HG02938 (cell line): ENCODE data around the gene PACRG.
"Not testable (repeated sequence)": the region's sequence is repeated elsewhere in the genome, so short reads cannot be mapped to it uniquely, and the experiment has no call there.

Experiments used
- ATAC-seq: cut with Tn5 transposase; IDR thresholded peaks from one replicate; pipeline ENCODE4 v1.9.1; 2021; ENCODE audit warnings: mild to moderate bottlenecking, moderate library complexity; ENCODE audit not compliant: unreplicated experiment

PACRG gene

DNA sequence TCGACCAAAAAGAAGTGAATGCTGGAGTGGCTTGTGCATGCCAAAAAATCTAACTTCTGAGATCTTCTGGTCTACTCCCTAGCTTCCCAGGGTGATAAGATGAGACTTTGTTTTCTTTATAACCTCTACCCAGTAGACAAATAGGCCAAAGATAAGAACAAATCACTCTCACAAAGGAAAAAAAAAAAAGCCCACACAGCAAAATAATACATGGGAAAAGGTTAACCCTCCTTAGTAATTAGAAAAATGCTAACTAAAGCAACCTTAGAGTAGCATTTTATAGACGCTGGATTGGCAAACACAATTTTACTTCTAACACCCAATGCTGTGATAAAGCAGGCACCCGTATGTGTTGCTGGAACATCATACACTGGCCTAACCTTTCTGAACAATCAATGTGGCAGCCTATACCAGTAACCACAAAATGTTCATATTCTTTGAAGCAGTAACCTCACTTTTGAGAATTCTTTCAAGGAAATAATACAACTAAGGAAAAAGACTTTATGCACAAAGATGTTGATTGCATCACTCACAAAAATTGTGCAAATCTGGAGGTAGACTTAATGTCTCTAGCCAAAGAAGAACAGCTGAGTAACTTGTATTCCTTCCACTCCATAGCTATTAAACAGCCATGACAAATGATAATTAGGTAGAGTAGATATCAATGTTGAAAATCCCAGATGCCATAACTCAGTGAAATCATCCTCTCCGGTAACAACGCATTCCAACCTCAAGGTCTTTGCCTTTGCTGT is 570.5 kb downstream of the PACRG start:
- no peak for ATAC-seq

DNA sequence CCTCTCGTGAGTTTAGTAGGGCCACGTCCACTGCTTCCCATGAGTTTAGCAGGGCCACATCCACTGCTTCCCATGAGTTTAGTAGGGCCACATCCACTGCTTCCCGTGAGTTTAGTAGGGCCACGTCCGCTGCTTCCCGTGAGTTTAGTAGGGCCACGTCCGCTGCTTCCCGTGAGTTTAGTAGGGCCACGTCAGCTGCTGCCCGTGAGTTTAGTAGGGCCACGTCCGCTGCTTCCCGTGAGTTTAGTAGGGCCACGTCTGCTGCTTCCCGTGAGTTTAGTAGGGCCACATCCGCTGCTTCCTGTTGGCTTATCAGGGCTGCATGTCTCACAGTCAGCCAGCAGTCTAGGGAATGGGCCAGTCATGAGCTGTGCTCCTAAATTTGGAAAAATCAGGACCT is 573.1 kb downstream of the PACRG start:
- ATAC-seq, result no peak

DNA sequence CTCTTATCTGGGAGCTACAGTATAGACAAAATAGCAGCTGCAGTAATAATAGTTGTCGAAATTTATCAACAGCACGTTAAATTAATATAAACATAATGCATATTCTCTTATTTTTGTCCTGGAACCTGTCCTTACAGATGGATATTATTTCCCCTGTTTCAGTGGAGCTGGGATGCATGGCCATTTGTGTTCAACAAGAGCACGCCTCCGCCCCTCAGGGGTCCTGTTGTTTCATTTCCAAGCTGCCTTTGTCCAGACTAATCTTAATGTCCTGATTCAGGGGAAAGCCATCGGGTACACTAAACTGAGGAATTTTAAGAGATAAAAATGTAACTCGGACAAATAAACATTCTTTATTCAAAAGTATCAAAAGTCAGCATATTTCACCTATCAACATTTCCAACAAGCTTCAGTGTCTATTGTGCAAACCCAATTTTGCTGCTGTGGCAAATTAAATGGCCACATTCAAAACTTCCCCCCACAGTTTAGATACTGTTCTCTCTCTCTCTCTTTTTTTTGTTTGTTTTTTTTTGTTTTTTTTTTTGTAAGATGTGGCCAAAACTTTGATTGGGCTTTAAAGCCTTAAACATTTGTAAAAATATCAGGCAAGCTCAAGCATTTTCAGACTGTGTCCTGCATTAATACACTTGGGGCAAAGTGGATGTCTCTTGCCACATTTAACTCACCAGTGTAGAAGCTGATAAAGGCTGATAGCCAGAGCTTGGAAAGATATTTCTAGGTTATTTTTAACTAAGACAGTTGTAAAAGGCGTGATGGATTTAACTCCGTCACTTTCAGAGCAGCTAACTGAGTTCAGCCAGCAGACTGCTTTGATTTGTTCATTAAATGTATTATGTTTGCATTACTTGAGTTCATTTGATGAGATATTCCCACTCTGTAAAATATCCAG is 574.2 kb downstream of the PACRG start:
- no peak for ATAC-seq

DNA sequence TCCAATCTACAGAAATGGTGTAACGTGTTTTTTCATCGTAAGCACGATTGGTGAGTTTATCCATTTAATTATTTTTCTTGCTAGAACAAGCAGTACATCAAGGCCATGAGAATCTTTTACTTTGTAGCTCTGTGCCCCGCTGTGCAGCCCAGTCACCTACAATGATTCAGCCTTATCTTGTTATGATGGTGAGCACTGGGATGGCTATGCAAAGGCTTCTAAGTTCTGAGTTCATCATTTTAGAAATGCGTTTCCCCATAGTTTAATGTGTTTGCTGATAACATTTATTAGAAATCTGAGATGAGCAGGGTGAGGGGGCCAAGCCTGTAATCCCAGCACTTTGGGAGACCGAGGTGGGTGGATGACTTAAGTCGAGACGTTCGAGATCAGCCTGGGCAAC is 575.0 kb downstream of the PACRG start:
- no peak for ATAC-seq

DNA sequence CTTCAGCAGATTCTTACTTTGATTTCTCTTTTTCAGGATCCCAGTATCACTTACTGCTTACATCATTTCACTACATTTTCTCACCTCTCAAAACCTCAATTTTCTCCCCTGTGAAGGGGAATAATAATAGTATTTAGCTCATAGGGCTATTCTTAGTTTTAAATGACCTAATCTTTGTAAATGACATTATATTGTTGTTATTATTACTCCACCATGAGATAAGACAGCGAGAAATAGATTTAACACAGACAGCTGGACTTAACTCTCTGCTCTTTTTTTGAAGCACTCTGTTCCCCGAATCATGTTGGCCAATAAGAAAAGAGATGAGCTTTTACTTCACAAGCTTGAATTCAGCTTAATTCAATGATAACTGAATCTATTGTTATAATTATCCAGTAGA is 578.2 kb downstream of the PACRG start:
- no peak for ATAC-seq

DNA sequence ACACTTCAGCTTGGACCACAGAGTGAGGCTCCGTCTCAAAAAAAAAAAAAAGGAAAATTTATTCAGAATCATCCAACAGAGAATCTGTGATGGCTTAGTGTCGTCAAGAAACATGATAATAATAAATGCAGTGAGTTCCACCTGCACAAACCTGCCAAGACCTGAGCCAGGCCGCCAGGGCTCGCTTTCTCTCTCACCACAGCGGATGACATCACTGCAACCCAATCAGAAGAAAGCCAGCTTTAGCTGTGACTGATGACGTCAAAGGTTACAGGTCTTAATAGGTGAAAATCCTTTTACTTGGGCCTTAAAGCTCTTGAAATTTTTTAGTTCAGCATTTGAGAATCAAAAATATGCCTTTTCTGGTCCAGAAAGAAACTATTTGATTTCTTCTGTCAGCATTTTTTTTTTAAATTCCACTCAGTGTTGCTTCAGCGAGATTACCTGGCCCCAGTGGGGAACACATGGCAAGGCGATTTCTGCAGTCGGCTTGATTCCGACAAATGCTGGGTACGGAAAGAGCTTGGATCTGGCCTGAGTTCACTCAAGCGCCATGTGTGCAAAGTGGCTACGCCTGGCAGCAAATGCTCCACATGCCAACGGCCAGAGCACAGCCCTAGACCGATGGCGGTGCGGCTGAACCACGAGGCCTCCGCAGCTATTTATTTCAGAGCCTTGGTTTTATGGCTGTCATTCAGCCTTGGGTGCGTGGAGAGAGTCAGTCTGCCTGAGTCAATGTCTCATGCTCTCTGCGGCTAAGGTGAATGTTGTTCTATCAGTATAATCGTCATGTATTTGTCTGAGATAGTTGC is 581.1 kb downstream of the PACRG start:
- ATAC-seq, result no peak

DNA sequence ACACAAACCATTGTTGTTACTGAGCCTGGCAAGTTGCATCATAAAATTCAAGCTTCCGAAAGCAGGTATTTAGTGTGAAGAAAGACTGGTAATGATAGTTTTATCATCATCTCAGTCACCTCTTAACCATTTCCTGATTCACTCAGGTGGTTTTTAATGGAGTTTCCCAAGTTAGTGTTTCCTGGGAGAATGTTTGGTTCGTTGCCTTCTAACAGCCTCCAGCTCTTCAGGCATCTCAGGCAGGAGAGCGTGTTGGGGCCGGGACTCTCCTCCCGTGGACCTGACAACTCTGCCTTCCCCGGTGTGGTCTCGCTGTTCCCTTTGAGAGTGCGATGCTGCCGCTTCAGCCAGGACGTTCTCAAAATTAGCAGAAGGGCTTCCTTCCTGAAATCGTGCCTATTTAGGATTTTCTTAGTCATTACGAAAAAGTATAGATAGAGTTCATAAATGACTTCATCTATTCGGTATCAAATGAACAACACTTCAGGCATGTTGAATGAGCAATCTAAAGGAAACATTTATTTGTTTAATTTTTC is 581.8 kb downstream of the PACRG start:
- ATAC-seq, result no peak

DNA sequence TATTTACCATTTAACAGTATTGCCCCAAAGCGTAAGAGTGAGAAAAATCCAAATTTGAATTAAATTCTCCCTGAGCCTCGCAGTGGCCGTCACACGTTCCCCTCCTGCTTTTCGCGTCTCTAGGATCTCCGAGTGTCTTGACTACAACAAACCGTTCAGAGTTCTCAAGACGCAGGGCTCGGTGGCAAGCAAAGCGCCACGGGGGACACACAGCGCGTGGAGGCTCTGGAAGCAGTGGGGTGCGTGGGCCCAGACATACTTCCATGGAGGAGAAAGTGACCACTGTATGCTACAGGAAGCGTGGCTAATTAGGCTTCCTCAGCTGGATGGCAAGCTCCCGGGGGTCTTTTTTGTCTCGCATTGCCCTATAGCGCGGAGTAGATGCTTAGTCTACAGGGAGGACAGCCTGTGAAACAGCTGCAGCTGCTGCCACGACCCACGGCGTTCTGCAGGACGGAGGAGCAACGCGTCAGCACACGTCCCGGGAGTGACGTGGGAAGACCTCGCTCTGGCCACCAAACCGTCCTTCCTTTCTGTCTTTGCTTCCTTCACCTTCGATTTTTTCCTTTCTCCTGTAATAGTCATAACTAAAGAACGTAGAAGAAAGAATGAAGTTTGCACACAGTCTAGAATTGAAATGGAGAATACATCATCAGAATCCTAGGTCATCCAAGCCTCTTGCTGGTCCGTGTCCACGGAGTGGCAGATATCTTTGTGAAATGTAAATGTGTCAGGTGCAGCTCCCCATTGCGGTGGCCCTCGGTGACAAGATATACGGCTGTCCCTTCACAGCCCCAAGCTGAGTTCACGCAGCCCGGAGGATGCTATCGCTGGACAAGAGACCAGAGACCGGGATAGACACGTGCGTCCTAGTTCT is 582.6 kb downstream of the PACRG start:
- no peak for ATAC-seq

DNA sequence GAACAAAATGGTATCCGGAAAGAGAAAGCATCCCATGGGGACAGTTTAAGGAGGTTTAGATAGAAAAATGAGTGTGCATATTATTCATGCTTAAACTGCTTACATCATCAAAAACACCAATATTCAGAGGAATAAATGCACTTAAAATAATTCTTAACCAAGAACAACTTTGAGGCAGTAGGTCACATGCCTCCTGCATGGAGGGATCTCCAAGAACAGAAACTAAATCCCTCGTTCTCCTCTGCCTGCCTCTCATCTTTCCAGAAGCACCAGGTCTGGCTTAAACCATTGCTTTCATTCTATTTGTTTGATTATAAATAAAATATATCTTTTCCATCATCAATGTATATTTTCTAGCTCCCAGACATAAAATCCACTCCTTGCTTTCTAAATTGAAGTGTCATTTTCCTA is 583.2 kb downstream of the PACRG start:
- ATAC-seq, result no peak

DNA sequence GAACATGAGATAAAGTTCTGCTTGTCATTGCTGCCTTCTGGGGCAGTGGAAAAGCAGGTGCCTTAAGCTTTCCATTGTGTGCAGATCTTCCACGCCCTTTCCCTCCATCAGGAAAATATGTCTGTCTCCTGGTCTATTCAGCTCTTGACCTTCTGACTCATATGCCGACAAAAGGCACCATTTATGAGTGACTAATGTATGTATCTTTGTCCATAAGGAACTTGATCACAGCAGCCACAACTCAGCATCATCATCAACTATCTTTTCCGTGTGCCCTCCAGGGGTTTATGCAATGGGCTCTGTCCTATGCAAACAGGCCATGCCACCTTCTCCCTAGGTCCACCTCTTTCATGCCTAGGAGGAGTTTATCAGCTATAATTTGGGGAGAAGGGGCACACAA is 584.1 kb downstream of the PACRG start:
- no peak for ATAC-seq

DNA sequence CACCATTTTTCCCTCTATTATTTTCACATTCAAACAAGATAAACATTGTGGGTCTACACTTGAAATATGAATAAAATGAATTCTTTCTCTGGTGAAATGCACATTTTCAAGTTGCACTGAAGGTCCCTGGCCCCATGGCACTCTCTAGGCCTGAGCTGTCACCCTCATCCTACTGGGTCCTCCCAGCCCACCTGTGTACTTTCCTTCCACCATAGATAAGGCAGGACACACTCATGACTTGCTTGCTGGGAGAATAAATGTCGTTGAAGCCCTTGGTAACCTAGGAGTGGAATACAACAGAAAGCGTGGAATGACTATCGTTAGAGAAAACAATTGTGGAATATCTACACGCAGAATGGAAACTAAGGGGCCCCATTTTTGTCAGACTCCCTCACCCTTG is 585.8 kb downstream of the PACRG start:
- no peak for ATAC-seq

DNA sequence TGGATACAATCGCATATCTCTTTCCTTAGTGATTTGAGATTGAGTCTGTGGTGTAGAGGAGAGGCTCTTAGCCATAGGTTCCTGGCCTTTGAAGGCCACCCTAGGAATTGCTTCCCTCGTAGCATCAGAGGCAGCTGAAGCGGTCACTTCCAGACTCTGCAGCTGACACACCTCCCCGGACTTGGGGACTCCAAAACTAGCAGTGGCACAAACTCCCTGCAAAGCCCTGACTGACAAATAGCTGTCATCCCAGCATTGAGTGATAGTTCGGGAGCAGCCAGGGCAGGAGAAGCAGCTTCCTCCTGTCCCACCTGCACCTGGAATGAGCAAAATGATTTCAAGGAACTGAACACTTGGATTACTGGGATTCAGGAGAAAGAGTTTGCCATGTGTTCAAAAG is 586.2 kb downstream of the PACRG start:
- ATAC-seq, result no peak

DNA sequence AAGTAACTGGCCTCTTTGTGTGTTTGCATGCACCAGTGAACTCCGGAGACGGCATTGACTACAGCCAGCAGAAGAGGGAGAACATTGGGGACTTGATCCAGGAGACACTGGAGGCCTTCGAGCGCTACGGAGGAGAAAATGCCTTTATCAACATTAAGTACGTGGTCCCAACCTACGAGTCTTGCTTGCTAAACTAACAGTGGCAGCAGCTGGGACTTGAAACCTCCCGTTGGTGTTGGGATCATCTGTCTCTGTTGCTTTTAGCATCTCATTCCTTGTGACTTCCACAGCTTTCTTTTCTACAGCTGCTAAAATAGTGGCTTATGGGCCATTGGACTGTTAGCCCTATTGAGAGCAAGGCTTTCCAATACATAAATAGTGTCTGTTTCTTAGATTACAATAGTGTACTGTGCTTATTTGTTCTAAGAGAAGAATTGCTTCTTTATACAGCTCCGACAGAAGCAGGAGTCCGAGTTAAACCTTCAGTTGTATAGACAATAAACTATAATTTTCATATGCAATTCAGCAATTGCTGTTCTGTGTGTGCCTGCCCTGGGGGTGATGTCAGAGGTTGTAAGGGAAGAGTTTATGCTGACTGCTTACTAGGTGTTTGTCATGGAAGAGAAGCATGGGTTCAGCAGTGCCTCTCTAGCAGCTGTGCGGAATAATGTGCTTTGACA is 587.2 kb downstream of the PACRG start:
- ATAC-seq, result no peak

DNA sequence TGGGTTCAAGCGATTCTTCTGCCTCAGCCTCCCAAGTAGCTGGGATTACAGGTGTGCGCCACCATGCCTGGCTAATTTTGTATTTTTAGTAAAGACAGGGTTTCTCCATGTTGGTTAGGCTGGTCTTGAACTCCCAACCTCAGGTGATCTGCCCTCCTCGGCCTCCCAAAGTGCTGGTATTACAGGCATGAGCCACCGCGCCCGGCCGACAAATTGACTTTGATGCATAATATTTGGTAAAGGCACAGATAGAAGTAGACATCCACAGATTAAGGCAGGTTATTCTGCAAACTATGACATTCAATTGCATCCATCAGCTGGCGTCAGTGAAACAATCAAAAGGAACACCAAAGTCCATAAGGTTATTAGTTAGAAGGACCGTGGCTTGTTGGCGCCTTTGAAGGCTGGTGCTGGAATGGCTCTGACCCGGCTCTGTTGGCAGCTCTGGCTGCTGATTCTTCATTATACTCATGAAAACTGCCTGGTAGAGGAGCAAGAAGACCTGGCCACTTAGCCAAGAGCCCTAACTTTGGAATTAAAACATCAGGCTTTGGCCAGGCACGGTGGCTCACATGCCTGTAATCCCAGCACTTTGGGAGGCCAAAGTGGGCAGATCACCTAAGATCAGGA is 589.2 kb downstream of the PACRG start:
- ATAC-seq, result not testable (repeated sequence)

DNA sequence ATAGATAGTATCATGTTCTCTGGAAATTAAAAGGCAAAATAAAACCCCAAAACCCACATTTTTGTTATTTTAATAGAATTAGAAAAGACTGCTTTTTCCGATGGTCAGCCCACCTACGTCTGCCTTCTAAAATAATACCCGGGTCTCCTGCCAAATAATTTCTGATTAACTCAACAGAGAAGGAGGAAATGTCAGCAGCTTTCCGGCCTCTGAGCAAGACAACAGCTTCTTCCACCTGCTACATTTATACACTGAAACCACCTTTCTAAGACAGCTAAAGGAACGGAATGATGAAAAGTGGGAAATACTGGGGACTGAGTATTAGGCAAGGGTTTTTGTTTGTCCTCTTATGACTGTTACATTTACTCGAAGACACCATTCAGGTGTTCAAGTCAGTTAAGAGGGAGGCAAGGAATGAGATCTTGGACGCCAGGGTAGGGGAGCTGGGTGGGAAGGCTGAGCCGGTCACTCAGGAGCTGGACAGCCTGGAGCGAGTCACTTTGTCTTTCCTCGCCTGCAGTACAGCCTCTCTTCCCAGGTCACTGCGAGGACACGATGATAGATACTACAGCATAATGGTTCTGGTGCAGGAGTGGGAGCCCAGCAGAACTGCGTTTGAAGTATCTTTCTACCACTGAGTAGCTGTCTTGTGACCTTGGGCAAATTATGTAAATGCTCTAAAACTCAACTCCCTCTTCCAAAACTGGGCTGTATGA is 590.5 kb downstream of the PACRG start:
- no peak for ATAC-seq

DNA sequence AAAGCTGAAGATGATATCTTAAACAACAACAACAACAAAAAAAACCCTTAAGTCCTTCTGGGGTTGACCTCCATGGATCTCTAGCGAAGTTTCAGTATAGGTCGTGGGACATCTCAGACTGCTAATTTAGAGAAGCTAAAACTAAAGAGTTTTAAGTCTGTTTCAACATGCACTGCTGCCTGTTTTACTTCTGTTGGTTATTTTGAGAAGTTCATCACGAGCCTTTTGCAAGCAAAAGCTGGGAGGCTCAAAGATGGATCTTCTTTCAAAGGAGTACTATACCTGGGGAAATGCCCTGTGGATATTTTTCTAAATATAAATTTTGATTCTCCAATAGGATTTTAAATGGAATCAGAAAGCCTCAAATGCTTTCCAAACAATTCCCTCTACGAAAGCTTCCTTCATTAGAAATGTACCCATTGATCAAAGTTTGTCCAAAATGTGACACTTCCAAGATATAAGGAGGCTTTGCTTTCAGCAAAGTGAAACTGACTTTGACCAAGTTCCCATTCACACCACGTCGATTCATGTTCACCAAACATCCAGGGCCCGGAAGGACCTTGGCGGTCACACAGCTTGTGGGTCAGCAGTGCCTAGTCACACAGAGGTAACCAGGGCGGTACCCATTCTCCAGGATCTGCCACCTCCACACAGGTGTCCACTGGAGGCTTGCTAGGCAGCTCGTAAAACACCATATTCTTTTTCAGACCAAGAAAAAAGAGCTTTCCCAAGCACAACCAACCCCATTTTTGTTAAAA is 592.0 kb downstream of the PACRG start:
- no peak for ATAC-seq

DNA sequence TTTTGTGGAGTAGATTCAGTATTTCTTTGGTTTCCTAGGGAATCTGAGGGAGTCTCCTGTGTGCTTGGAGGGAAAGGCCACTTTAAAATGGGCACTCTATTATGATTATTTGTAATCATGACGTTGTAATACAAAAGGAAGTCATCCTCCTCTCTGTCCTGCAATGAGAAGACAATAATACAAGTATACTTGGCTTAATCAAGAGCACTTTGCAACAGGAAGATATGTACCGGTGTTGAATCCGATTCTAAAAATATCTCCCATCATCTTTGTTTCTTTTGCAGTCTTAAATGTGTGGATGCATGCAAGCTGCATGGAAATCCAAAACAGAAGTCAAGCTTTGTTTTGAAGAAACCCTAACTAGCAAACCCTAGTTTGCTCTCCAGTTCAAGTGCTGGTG is 592.6 kb downstream of the PACRG start:
- no peak for ATAC-seq

DNA sequence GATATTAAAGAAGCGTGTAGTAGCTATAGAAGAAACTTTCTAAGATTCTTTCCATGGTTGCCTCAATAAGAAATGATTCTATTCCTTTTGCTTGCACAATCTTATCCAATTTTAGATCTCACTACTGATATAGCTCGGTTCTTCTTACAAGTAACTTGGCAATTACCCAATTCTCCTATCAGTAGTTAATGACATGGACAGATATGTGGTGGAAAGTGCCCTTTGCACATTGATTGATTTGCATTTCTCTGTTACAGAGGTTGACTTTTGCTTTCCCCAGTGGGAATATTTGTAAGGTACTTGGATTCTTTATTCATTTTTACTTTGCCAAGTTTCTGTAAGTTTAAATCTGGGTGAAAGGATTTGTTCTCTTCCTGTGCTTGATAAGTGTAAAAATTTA is 593.0 kb downstream of the PACRG start:
- ATAC-seq, result no peak
